ENCODE measurements around the gene SLX9. TPM values are rescaled to one million over a fixed set of nuclear protein-coding genes. Genes with fewer than 3 reads are reported as not detected.

Gene SLX9
- polyA plus RNA-seq, 1 donor = 19.4 TPM

DNA sequence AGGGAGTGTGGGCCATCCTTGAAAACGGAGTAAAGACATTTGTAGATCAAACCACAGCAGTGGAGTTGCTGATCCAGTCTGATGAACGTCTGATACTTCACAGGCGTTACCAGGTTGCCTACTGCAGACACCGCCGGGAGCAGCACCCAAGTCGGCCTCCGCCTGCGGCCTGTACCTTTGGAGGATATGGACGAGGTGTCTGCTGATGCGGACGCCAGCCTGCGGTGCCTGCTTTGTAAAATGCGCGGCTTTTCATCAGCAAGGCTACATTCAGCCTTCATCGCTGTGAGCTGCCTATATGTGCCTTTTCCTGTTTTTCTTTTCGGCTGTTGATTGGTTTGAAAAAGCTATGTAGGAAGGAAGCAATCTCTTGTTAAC is 16.0 kb downstream of the SLX9 start:
- Histone ChIP-seq H3K4me3 (ENCODE audit: low read length) (no peak overlapping the region), H3K27ac (ENCODE audit: low read length) (no peak overlapping the region), H3K27me3 (ENCODE audit: control insufficient read depth, insufficient read depth, low read length) (no peaks in the 10 kb centered on the region), H3K4me1 (ENCODE audit: control insufficient read depth, insufficient read depth, low read length) (no peaks in the 10 kb centered on the region), H3K9me3 (ENCODE audit: control insufficient read depth, low read depth, low read length) (no peaks in the 10 kb centered on the region), H3K36me3 (ENCODE audit: control insufficient read depth, insufficient read depth, low read length) (peaks cover 56% of the 10 kb centered on the region)
- DNase-seq = no peak
- WGBS (ENCODE audit: insufficient coverage, low lambda C conversion rate) = 100% methylated on average over 2 of the region's 16 CpGs

DNA sequence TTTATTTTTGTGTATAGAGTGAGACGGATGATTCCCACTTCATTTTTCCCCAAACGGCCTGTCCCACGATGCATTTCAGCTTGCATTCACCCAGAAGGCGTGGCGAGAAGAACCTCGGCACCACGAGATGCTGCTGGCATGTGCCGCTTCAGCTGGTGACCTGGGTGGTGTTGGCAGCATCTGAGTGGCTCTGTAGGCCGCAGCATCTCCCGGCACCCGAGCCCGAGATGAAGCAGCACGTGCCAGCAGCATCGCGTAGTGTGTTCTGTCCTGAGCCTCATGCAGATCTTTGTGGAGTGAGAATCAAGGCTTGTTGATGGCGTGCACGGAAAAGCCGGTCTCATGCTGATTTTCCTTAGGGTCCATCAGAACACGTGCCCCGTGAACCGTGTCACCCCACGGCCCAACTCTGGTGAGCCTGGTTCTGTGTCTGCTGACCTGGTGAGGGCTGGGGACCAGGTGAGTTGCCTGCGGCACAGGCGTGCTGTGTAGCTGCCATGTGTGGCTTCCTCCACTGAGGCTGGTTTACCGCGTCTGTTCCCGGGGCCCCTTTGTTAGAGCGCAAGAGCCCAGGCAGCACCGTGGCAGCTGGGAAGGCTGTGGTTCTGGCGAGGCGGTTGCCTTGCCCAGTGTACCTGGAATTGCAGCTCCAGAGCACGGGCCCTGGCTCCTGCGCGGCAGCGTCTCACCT is 16.7 kb downstream of the SLX9 start:
- Histone ChIP-seq H3K36me3 (ENCODE audit: control insufficient read depth, insufficient read depth, low read length) (peaks cover 57% of the 10 kb centered on the region), H3K27ac (ENCODE audit: low read length) (no peak overlapping the region), H3K27me3 (ENCODE audit: control insufficient read depth, insufficient read depth, low read length) (no peaks in the 10 kb centered on the region), H3K4me1 (ENCODE audit: control insufficient read depth, insufficient read depth, low read length) (no peaks in the 10 kb centered on the region), H3K4me3 (ENCODE audit: low read length) (no peak overlapping the region), H3K9me3 (ENCODE audit: control insufficient read depth, low read depth, low read length) (no peaks in the 10 kb centered on the region)
- DNase-seq = no peak
- WGBS (ENCODE audit: insufficient coverage, low lambda C conversion rate) = no CpG with 5 or more reads among the region's 35 CpGs

DNA sequence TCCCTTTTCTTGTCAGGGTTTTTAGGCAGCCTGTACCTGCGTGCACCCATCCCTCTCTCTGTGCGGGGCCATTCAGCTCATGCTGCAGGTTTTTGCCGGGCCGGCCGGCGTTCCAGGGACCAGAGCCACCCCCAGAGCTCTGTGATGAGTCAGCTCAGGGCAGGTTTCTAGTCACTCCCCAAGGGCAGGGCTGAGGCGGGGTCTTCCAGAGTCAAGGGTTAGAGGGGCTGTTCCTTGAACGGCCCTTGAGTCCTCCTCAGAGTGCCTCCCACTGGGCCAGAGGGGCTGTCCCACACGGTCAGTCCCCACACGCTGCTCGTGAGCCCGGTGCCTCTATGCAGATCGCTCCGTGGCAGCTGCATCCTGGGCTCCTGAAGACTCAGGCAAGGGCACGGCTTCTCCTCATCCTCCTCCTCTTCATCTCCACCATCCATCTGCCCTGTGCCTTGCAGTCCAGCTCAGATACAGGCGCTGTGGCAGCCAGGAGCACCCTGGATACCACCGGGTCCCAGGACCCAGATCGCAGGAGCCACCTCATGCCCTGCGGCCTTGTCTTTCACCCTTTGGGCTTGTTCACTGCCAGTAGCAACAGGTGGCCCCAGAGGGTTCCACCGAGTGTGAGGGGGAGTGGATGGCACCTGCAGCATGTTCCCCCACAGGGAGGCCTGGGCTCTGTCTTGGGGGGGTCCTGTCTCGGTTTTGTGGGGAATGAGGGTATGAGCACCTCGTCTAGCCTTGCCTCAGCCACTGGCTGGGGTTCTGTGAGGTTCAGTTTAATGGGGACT is 17.4 kb downstream of the SLX9 start:
- Histone ChIP-seq H3K36me3 (ENCODE audit: control insufficient read depth, insufficient read depth, low read length) (peaks cover 55% of the 10 kb centered on the region), H3K27me3 (ENCODE audit: control insufficient read depth, insufficient read depth, low read length) (no peaks in the 10 kb centered on the region), H3K4me3 (ENCODE audit: low read length) (no peak overlapping the region), H3K4me1 (ENCODE audit: control insufficient read depth, insufficient read depth, low read length) (no peaks in the 10 kb centered on the region), H3K27ac (ENCODE audit: low read length) (no peak overlapping the region), H3K9me3 (ENCODE audit: control insufficient read depth, low read depth, low read length) (no peaks in the 10 kb centered on the region)
- no CpG with 5 or more reads among the region's 22 CpGs for WGBS (ENCODE audit: insufficient coverage, low lambda C conversion rate)
- no peak for DNase-seq

DNA sequence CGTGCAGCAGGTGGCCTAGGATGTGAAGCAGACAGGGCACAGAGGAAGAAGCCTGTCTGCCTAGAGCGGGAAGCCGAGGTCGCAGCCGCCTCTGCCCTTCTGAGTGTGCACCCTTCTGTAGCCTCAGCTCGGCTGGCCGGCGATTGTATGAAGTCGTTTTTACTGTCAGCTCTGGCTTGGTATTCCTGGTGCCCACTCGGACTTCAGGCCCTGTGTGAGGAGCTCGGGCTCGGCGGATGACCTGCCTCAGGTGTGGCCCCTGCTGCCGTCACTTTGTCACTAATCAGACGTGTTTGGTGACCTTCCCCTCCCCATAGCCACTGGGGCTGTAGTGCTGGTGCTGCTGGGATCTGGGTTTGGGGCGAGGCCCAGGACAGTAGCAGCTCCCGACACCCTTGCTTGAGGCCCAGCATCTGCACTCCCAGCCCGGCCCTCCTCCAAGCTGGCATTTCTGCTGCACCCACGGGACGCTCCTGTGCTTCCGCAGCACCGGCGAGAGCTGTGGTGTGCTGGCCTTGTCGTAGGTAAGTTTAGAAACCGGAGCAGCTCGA is 18.1 kb downstream of the SLX9 start:
- Histone ChIP-seq H3K9me3 (ENCODE audit: control insufficient read depth, low read depth, low read length) (no peaks in the 10 kb centered on the region), H3K27me3 (ENCODE audit: control insufficient read depth, insufficient read depth, low read length) (no peaks in the 10 kb centered on the region), H3K27ac (ENCODE audit: low read length) (peak overlapping the region; percentile 31), H3K4me3 (ENCODE audit: low read length) (no peak overlapping the region), H3K36me3 (ENCODE audit: control insufficient read depth, insufficient read depth, low read length) (peaks cover 56% of the 10 kb centered on the region), H3K4me1 (ENCODE audit: control insufficient read depth, insufficient read depth, low read length) (no peaks in the 10 kb centered on the region)
- no CpG with 5 or more reads among the region's 26 CpGs for WGBS (ENCODE audit: insufficient coverage, low lambda C conversion rate)
- DNase-seq = no peak

DNA sequence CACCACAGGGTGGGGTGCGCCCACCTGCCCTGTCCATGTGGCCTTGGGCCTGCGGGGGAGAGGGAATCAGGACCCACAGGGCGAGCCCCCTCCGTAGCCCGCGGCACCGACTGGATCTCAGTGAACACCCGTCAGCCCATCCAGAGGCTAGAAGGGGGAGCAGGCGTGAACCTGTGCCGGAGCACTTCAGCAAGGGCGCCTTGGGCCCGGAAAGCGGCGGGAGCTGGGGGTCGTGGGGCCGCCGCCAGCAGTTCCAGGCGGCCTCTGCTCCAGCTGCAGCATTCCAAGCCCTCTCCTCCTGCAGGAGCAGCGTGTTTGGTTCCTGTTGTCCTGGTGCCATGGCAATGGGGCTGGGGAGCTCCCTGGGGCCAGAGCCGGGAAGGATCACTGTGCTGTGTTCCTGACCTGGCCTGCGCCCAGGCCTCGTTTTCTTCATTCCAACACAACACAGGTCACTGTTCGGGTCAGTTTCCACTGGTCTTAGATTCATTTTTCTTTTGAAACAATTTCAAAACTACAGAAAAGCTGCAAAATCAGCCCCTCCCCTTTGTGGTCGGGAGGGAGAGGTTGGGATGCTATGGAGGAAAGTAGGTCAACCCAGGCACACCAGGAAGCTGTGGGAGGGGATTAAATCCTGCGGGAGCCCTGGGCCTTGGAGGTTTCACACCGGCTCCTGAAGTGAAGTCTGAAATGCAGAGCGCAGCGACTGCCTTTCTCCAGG is 18.8 kb downstream of the SLX9 start:
- 60% methylated on average over 2 of the region's 28 CpGs for WGBS (ENCODE audit: insufficient coverage, low lambda C conversion rate)
- peak; percentile 43 to 53 for DNase-seq
- Histone ChIP-seq H3K9me3 (ENCODE audit: control insufficient read depth, low read depth, low read length) (no peaks in the 10 kb centered on the region), H3K4me3 (ENCODE audit: low read length) (no peak overlapping the region), H3K27ac (ENCODE audit: low read length) (peak overlapping the region; percentile 31), H3K4me1 (ENCODE audit: control insufficient read depth, insufficient read depth, low read length) (no peaks in the 10 kb centered on the region), H3K36me3 (ENCODE audit: control insufficient read depth, insufficient read depth, low read length) (peaks cover 53% of the 10 kb centered on the region), H3K27me3 (ENCODE audit: control insufficient read depth, insufficient read depth, low read length) (no peaks in the 10 kb centered on the region)

DNA sequence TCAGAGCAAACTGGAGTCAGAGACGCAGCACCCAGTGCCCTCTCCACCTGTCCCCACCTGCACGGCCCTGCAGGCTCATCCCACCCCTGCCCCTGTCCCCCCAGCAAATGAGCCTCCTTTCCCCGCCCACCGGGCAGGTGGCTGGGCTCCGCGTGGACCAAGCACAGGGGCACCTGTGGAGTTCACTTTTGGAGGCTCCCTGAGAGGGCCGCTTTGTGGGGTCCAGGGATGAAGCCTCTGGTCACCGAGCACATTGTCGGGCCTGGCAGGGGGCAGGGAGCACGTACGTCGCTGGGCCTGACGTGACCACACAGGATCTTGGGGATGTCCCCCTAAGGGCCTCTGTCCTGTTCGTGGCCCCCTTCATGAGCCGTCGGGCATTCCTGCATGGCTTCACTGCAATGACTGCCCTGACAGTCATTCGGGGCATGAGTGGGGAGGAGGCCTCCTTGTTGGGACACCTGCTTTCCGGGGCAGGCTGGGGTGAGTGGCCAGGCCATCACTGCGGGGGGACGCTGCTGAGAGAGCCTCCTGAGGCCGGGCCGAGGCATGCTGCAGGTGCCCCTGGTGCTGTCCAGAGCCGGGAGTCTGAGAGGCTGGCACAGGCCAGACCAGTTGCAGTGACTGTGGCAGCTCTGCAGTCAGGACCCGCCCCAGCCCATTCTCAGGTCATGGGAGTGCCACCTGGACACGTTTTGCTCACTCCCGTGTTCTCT is 19.7 kb downstream of the SLX9 start:
- Histone ChIP-seq H3K27ac (ENCODE audit: low read length) (no peak overlapping the region), H3K36me3 (ENCODE audit: control insufficient read depth, insufficient read depth, low read length) (peaks cover 47% of the 10 kb centered on the region), H3K4me3 (ENCODE audit: low read length) (no peak overlapping the region), H3K9me3 (ENCODE audit: control insufficient read depth, low read depth, low read length) (no peaks in the 10 kb centered on the region), H3K27me3 (ENCODE audit: control insufficient read depth, insufficient read depth, low read length) (no peaks in the 10 kb centered on the region), H3K4me1 (ENCODE audit: control insufficient read depth, insufficient read depth, low read length) (no peaks in the 10 kb centered on the region)
- no peak for DNase-seq
- WGBS (ENCODE audit: insufficient coverage, low lambda C conversion rate) = no CpG with 5 or more reads among the region's 26 CpGs

DNA sequence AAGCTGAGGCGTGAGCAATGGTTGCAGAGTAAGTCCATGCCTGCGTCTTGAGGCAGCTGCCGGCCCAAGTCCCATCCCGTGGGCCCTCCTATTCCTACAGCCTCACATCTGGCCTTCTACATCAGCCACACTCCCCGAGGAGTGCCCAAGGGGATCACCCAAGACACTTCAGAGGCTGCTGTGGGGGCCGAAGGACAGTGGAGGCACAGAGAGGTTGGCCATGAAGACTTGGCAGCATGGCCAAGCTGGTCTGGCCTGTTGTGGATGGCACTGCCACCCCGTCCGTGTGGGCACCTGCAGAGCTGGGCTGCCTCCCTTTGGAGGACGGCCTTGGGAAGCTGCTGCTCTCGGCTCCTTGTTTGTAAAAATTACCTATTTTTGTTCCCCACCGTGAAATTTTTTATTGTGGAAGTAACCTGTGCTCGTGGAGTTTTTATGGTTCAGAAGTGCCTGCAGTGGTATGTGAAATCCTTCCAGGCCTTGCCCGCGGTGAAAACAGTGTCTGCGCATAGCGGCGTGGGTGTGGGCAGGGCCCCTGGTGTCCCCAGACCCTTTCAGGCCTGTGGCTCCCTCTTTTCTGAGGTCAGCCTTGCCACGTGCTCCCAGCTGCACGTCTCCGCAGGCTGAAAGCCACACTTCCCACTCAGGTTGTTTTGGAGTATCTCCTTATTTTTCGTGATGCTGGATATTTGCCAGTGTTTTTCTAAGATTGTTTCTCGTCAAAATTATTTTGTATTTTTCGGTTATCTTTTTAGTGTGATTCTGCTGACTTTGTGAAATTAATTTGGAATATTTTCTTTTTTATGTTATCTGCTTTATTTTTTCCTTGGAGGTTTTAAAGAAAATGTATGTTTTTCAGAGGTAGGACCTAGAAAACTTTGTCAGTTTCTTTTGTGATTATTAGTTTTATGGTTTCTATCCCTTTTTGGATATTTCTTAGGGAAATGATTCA is 20.6 kb downstream of the SLX9 start:
- Histone ChIP-seq H3K36me3 (ENCODE audit: control insufficient read depth, insufficient read depth, low read length) (peaks cover 54% of the 10 kb centered on the region), H3K27ac (ENCODE audit: low read length) (no peak overlapping the region), H3K9me3 (ENCODE audit: control insufficient read depth, low read depth, low read length) (no peaks in the 10 kb centered on the region), H3K4me1 (ENCODE audit: control insufficient read depth, insufficient read depth, low read length) (no peaks in the 10 kb centered on the region), H3K4me3 (ENCODE audit: low read length) (no peak overlapping the region), H3K27me3 (ENCODE audit: control insufficient read depth, insufficient read depth, low read length) (no peaks in the 10 kb centered on the region)
- WGBS (ENCODE audit: insufficient coverage, low lambda C conversion rate) = 100% methylated on average over 1 of the region's 23 CpGs
- DNase-seq = no peak

DNA sequence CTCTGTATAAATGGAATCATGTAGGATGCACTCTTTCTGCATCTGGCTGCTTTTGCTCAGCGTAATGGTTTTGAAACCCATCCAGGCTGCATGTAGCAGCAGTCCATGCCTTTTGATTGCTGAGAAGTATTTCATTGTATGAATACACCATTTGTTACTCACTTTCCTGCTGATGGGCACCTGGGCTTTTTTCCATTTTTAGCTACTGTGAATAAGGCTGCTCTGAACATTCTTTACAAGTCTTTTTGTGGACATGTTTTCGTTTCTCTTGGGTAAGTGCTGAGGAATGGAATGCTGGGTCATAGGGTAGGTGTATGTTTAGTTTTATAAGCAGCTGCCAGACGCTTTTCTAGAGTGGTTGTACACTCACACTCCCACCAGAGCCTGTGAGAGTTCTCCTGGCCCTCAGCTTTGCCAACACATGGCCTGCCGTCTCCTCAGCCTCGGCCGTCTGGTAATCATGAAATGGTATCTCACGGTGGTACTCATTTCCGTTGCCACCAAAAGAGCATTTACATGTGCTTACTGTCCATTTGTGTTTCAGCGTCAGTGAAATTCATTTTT is 22.7 kb downstream of the SLX9 start:
- H3K4me3 ChIP-seq (ENCODE audit: low read length) = no peak overlapping the region
- H3K27ac ChIP-seq (ENCODE audit: low read length) = no peak overlapping the region
- peaks cover 5% of the 10 kb centered on the region for H3K4me1 ChIP-seq (ENCODE audit: control insufficient read depth, insufficient read depth, low read length)
- H3K36me3 ChIP-seq (ENCODE audit: control insufficient read depth, insufficient read depth, low read length) = peaks cover 54% of the 10 kb centered on the region
- H3K9me3 ChIP-seq (ENCODE audit: control insufficient read depth, low read depth, low read length) = no peaks in the 10 kb centered on the region
- DNase-seq = no peak
- 78% methylated on average over 2 of the region's 9 CpGs for WGBS (ENCODE audit: insufficient coverage, low lambda C conversion rate)
- no peaks in the 10 kb centered on the region for H3K27me3 ChIP-seq (ENCODE audit: control insufficient read depth, insufficient read depth, low read length)

DNA sequence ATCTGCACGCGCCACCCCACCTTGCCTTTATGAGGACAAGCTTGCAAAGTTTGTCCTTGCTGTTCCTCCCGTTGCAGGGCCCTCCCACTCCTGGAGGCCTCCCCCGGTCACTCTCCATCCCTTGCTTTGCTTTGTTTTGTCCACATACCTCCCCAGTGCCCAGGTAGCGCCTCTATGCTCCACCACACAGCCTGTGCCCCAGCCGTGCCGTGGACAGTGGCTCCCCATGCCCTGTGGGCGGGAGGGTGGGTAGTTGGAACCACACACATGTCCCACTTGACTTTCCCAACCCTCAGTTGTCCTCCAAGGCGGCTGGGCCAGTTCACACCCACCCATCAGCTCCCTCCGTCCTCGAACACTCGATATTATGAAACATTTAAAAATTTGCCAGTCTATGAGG is 24.6 kb downstream of the SLX9 start:
- DNase-seq = no peak
- peaks cover 55% of the 10 kb centered on the region for H3K36me3 ChIP-seq (ENCODE audit: control insufficient read depth, insufficient read depth, low read length)
- H3K9me3 ChIP-seq (ENCODE audit: control insufficient read depth, low read depth, low read length) = no peaks in the 10 kb centered on the region
- 100% methylated on average over 5 of the region's 12 CpGs for WGBS (ENCODE audit: insufficient coverage, low lambda C conversion rate)
- peaks cover 6% of the 10 kb centered on the region for H3K4me1 ChIP-seq (ENCODE audit: control insufficient read depth, insufficient read depth, low read length)
- H3K4me3 ChIP-seq (ENCODE audit: low read length) = no peak overlapping the region
- H3K27ac ChIP-seq (ENCODE audit: low read length) = no peak overlapping the region
- H3K27me3 ChIP-seq (ENCODE audit: control insufficient read depth, insufficient read depth, low read length) = no peaks in the 10 kb centered on the region
